GM19452 (cell line): Measurements from ENCODE around the gene PMEPA1.

Experiments used
- ATAC-seq: cut with Tn5 transposase; IDR thresholded peaks from one replicate; pipeline ENCODE4 v1.9.1; 2021; ENCODE audit not compliant: unreplicated experiment

Gene PMEPA1

GRCh38 chr20:57709823-57710799, at the start of gene PMEPA1:
Gene PMEPA1 (minus strand): TSS chr20:57710015. CDS start chr20:57709582, 433 bp downstream.
- ATAC-seq: peak; percentile 78

GRCh38 chr20:57757767-57758166, 48.0 kb upstream of the PMEPA1 start:
- no peak for ATAC-seq

GRCh38 chr20:57756921-57757320, 47.1 kb upstream of the PMEPA1 start:
- ATAC-seq: no peak

GRCh38 chr20:57756213-57756612, 46.4 kb upstream of the PMEPA1 start:
- no peak for ATAC-seq

- no peak for ATAC-seq
Measured at GRCh38 chr20:57755609-57756008, 45.8 kb upstream of the PMEPA1 start.

- no peak for ATAC-seq
Measured at GRCh38 chr20:57754190-57754589, 44.4 kb upstream of the PMEPA1 start.

- ATAC-seq: no peak
Measured at GRCh38 chr20:57753332-57754164, 43.7 kb upstream of the PMEPA1 start.

GRCh38 chr20:57751411-57751810, 41.6 kb upstream of the PMEPA1 start:
- no peak for ATAC-seq

GRCh38 chr20:57749869-57750268, 40.1 kb upstream of the PMEPA1 start:
- no peak for ATAC-seq

GRCh38 chr20:57749131-57749690, 39.4 kb upstream of the PMEPA1 start:
- peak; percentile 24 for ATAC-seq

- peak; percentile 71 for ATAC-seq
Measured at GRCh38 chr20:57748601-57749130, 38.9 kb upstream of the PMEPA1 start.

- no peak for ATAC-seq
Measured at GRCh38 chr20:57747861-57748481, 38.2 kb upstream of the PMEPA1 start.

GRCh38 chr20:57746832-57747404, 37.1 kb upstream of the PMEPA1 start:
- no peak for ATAC-seq

GRCh38 chr20:57746201-57746600, 36.4 kb upstream of the PMEPA1 start:
- no peak for ATAC-seq

GRCh38 chr20:57744206-57744605, 34.4 kb upstream of the PMEPA1 start:
- ATAC-seq: no peak

- no peak for ATAC-seq
Measured at GRCh38 chr20:57743450-57744095, 33.8 kb upstream of the PMEPA1 start.

GRCh38 chr20:57742507-57743181, 32.8 kb upstream of the PMEPA1 start:
- ATAC-seq: no peak

- no peak for ATAC-seq
Measured at GRCh38 chr20:57738484-57738883, 28.7 kb upstream of the PMEPA1 start.

GRCh38 chr20:57738053-57738452, 28.2 kb upstream of the PMEPA1 start:
- no peak for ATAC-seq
